ENCODE measurements around the gene KCNMA1.

DNA sequence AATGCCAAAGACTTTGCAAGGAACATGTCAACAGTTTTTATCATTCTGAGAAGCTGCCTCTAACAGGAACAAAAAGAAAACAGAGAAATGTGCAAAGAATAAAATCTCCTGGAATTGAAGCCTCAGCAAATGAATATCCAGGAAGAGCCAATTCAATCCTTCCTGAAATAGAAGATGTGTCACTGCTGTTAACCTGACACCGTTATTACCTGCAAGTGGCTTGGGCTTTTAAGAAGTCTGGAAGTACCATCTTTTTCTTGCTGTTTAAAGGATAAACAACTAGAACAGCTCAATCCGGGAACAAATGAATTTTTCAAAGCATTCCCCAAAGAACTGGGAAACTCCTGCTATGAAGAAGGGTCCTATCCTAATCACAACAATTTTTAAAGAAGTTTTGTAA, 434.8 kb downstream of the KCNMA1 start:
- TF ChIP-seq, protein P1, sequence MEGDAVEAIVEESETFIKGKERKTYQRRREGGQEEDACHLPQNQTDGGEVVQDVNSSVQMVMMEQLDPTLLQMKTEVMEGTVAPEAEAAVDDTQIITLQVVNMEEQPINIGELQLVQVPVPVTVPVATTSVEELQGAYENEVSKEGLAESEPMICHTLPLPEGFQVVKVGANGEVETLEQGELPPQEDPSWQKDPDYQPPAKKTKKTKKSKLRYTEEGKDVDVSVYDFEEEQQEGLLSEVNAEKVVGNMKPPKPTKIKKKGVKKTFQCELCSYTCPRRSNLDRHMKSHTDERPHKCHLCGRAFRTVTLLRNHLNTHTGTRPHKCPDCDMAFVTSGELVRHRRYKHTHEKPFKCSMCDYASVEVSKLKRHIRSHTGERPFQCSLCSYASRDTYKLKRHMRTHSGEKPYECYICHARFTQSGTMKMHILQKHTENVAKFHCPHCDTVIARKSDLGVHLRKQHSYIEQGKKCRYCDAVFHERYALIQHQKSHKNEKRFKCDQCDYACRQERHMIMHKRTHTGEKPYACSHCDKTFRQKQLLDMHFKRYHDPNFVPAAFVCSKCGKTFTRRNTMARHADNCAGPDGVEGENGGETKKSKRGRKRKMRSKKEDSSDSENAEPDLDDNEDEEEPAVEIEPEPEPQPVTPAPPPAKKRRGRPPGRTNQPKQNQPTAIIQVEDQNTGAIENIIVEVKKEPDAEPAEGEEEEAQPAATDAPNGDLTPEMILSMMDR (IDR thresholded peaks at IDR 0.05), result no peak
- TF ChIP-seq POLR2A (IDR thresholded peaks at IDR 0.05) (no peak), EP300 (IDR thresholded peaks at IDR 0.05) (no peak), POLR2AphosphoS5 (IDR thresholded peaks at IDR 0.05) (no peak)
